Measurements from ENCODE around the gene NTF3.

NTF3 gene
- total RNA-seq = 0 reads per million in 3 donors

- no peaks in the 10 kb centered on the region for H3K9me3 ChIP-seq (ENCODE audit: control insufficient read depth, low read length)
- H3K4me3 ChIP-seq (ENCODE audit: insufficient read depth, low read depth, low read length, poor library complexity, severe bottlenecking) = no peak within 1 kb of the TSS
- peaks cover 14% of the 10 kb centered on the region for H3K27me3 ChIP-seq (replicated peaks; ENCODE audit: control insufficient read depth, insufficient read depth, low read length, poor library complexity, severe bottlenecking)
- H3K27ac ChIP-seq (ENCODE audit: insufficient read depth, low read length, poor library complexity, severe bottlenecking) = no peak within 1 kb of the TSS
- no peaks in the 10 kb centered on the region for H3K36me3 ChIP-seq (ENCODE audit: control insufficient read depth, insufficient read depth, low read length)
- DNase-seq = no peak
- peaks cover 4% of the 10 kb centered on the region for H3K4me1 ChIP-seq (ENCODE audit: control insufficient read depth, insufficient read depth, low read length, poor library complexity, severe bottlenecking)
Measured at GRCh38 chr12:5432011-5432400, at the start of gene NTF3. Gene NTF3 (plus strand): TSS chr12:5432108. CDS start chr12:5432325, 217 bp downstream.

DNA sequence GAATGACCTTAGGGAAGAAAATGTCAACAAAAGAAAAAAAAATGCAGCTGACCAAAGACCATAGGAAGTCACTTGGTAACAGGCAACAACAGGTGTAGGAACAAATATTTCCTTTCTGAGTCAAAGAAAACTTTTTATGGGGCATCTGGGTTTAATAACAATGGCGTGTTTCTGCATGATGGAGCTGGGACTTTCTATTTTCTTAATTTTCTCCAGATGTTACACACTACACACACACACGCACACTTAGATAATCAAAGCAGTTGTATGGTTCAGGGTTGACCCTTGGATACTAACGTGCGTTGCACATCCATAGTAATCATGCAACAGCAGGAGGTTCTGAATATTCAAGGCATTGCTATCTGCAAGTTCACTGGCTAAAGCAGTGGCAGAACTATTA lies 47.9 kb upstream of the NTF3 start:
- H3K4me1 ChIP-seq (ENCODE audit: control insufficient read depth, insufficient read depth, low read length, poor library complexity, severe bottlenecking) = no peaks in the 10 kb centered on the region
- no peaks in the 10 kb centered on the region for H3K36me3 ChIP-seq (ENCODE audit: control insufficient read depth, insufficient read depth, low read length)
- DNase-seq = no peak

GRCh38 chr12:5388581-5389535 lies 43.0 kb upstream of the NTF3 start:
- no peak for DNase-seq
- Histone ChIP-seq H3K4me1 (ENCODE audit: control insufficient read depth, insufficient read depth, low read length, poor library complexity, severe bottlenecking) (no peaks in the 10 kb centered on the region), H3K36me3 (ENCODE audit: control insufficient read depth, insufficient read depth, low read length) (no peaks in the 10 kb centered on the region), H3K9me3 (ENCODE audit: control insufficient read depth, low read length) (no peaks in the 10 kb centered on the region), H3K27me3 (replicated peaks; ENCODE audit: control insufficient read depth, insufficient read depth, low read length, poor library complexity, severe bottlenecking) (no peaks in the 10 kb centered on the region), H3K27ac (ENCODE audit: insufficient read depth, low read length, poor library complexity, severe bottlenecking) (no peak overlapping the region), H3K4me3 (ENCODE audit: insufficient read depth, low read depth, low read length, poor library complexity, severe bottlenecking) (no peak overlapping the region)

More for the DNA sequence above, 47.9 kb upstream of the NTF3 start:
- H3K9me3 ChIP-seq (ENCODE audit: control insufficient read depth, low read length) = no peaks in the 10 kb centered on the region
- H3K27me3 ChIP-seq (replicated peaks; ENCODE audit: control insufficient read depth, insufficient read depth, low read length, poor library complexity, severe bottlenecking) = no peaks in the 10 kb centered on the region
- no peak overlapping the region for H3K27ac ChIP-seq (ENCODE audit: insufficient read depth, low read length, poor library complexity, severe bottlenecking)
- H3K4me3 ChIP-seq (ENCODE audit: insufficient read depth, low read depth, low read length, poor library complexity, severe bottlenecking) = no peak overlapping the region

DNA sequence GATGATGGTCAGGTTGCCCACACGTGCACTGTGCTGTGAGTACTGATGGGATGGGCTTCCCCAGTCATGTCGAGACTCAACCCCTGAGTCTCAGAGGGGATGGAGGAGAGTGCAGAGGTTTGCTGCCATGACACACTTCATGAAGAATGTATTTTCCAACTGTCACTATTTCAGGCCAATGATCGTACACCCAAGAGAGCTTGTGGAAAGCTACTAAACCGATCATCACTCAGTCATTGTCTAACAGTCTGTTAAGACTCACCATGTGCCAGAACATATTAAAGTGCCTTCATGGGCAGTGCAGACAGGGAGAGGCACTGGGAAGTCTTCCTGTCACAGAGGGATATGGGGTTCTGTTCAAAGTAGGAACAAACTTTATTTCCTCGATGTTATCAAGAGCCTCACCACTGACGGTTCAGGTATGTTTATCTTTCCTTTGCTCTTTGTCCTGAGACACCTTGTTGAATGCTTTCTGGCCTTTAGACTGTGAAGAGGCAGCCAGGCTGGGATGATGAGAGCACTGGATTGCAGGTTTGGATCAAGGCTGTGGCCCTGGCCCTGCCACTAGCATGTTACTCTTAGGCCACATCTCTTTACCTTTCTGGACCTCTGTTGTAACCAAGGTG lies 41.6 kb upstream of the NTF3 start:
- Histone ChIP-seq H3K4me1 (ENCODE audit: control insufficient read depth, insufficient read depth, low read length, poor library complexity, severe bottlenecking) (no peaks in the 10 kb centered on the region), H3K9me3 (ENCODE audit: control insufficient read depth, low read length) (no peaks in the 10 kb centered on the region), H3K36me3 (ENCODE audit: control insufficient read depth, insufficient read depth, low read length) (no peaks in the 10 kb centered on the region), H3K27me3 (replicated peaks; ENCODE audit: control insufficient read depth, insufficient read depth, low read length, poor library complexity, severe bottlenecking) (no peaks in the 10 kb centered on the region), H3K4me3 (ENCODE audit: insufficient read depth, low read depth, low read length, poor library complexity, severe bottlenecking) (no peak overlapping the region), H3K27ac (ENCODE audit: insufficient read depth, low read length, poor library complexity, severe bottlenecking) (no peak overlapping the region)
- no peak for DNase-seq

- H3K27me3 ChIP-seq (replicated peaks; ENCODE audit: control insufficient read depth, insufficient read depth, low read length, poor library complexity, severe bottlenecking) = no peaks in the 10 kb centered on the region
- no peak overlapping the region for H3K4me3 ChIP-seq (ENCODE audit: insufficient read depth, low read depth, low read length, poor library complexity, severe bottlenecking)
- DNase-seq = no peak
- no peak overlapping the region for H3K27ac ChIP-seq (ENCODE audit: insufficient read depth, low read length, poor library complexity, severe bottlenecking)
- H3K9me3 ChIP-seq (ENCODE audit: control insufficient read depth, low read length) = no peaks in the 10 kb centered on the region
- H3K4me1 ChIP-seq (ENCODE audit: control insufficient read depth, insufficient read depth, low read length, poor library complexity, severe bottlenecking) = no peaks in the 10 kb centered on the region
- no peaks in the 10 kb centered on the region for H3K36me3 ChIP-seq (ENCODE audit: control insufficient read depth, insufficient read depth, low read length)
Measured at GRCh38 chr12:5391653-5392052, 40.3 kb upstream of the NTF3 start.

- Histone ChIP-seq H3K4me3 (ENCODE audit: insufficient read depth, low read depth, low read length, poor library complexity, severe bottlenecking) (no peak overlapping the region), H3K9me3 (ENCODE audit: control insufficient read depth, low read length) (no peaks in the 10 kb centered on the region), H3K27me3 (replicated peaks; ENCODE audit: control insufficient read depth, insufficient read depth, low read length, poor library complexity, severe bottlenecking) (no peaks in the 10 kb centered on the region), H3K27ac (ENCODE audit: insufficient read depth, low read length, poor library complexity, severe bottlenecking) (no peak overlapping the region), H3K36me3 (ENCODE audit: control insufficient read depth, insufficient read depth, low read length) (no peaks in the 10 kb centered on the region), H3K4me1 (ENCODE audit: control insufficient read depth, insufficient read depth, low read length, poor library complexity, severe bottlenecking) (no peaks in the 10 kb centered on the region)
- DNase-seq = no peak
Measured at GRCh38 chr12:5392961-5393360, 38.9 kb upstream of the NTF3 start.

DNA sequence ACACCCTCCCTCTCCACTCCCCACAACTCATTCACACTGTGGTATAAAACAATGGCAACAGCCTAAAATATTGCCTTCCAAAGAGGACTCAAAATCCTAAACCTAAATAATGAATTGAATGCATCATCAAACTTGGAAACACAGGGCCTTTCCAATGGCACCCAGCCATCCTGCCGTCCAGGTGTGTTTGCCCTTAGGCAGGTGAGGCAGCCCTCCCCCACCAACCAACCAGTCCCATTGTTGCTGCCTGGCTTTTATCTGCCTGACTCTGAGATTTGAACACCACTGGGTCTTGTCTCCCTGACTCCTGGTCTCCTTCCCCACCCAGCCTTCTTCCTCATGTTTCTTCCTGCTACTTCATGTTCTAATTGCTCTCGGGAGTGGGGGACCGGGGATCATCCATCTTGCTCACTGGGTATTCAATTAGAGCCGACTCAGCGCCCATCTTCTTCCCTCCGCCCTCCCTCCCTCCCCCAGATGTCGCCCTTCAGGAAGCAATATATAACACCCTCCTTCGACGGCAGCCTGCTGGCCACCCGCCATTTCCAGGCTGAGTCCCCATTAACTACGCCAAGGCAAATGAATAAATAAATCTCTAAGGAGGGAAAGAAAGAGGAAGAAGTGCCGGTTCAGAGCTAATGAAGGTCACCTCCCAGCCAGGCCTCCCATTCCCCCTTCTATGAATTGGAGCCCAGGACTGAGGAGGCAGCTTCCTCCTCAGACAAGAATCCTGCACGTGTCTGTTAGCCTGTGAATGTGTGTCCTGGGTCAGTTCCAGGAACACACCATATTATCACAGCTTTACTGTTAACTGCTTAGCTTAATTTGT lies 36.3 kb upstream of the NTF3 start:
- no peaks in the 10 kb centered on the region for H3K4me1 ChIP-seq (ENCODE audit: control insufficient read depth, insufficient read depth, low read length, poor library complexity, severe bottlenecking)
- no peaks in the 10 kb centered on the region for H3K27me3 ChIP-seq (replicated peaks; ENCODE audit: control insufficient read depth, insufficient read depth, low read length, poor library complexity, severe bottlenecking)
- no peak for DNase-seq
- no peak overlapping the region for H3K4me3 ChIP-seq (ENCODE audit: insufficient read depth, low read depth, low read length, poor library complexity, severe bottlenecking)
- no peaks in the 10 kb centered on the region for H3K9me3 ChIP-seq (ENCODE audit: control insufficient read depth, low read length)
- H3K36me3 ChIP-seq (ENCODE audit: control insufficient read depth, insufficient read depth, low read length) = no peaks in the 10 kb centered on the region
- no peak overlapping the region for H3K27ac ChIP-seq (ENCODE audit: insufficient read depth, low read length, poor library complexity, severe bottlenecking)

GRCh38 chr12:5396541-5396940 lies 35.4 kb upstream of the NTF3 start:
- Histone ChIP-seq H3K4me3 (ENCODE audit: insufficient read depth, low read depth, low read length, poor library complexity, severe bottlenecking) (no peak overlapping the region), H3K9me3 (ENCODE audit: control insufficient read depth, low read length) (no peaks in the 10 kb centered on the region), H3K27me3 (replicated peaks; ENCODE audit: control insufficient read depth, insufficient read depth, low read length, poor library complexity, severe bottlenecking) (no peaks in the 10 kb centered on the region), H3K4me1 (ENCODE audit: control insufficient read depth, insufficient read depth, low read length, poor library complexity, severe bottlenecking) (no peaks in the 10 kb centered on the region), H3K36me3 (ENCODE audit: control insufficient read depth, insufficient read depth, low read length) (no peaks in the 10 kb centered on the region), H3K27ac (ENCODE audit: insufficient read depth, low read length, poor library complexity, severe bottlenecking) (no peak overlapping the region)
- no peak for DNase-seq

- H3K4me1 ChIP-seq (ENCODE audit: control insufficient read depth, insufficient read depth, low read length, poor library complexity, severe bottlenecking) = no peaks in the 10 kb centered on the region
- no peaks in the 10 kb centered on the region for H3K9me3 ChIP-seq (ENCODE audit: control insufficient read depth, low read length)
- DNase-seq = no peak
- H3K36me3 ChIP-seq (ENCODE audit: control insufficient read depth, insufficient read depth, low read length) = no peaks in the 10 kb centered on the region
- H3K27me3 ChIP-seq (replicated peaks; ENCODE audit: control insufficient read depth, insufficient read depth, low read length, poor library complexity, severe bottlenecking) = no peaks in the 10 kb centered on the region
- no peak overlapping the region for H3K27ac ChIP-seq (ENCODE audit: insufficient read depth, low read length, poor library complexity, severe bottlenecking)
- H3K4me3 ChIP-seq (ENCODE audit: insufficient read depth, low read depth, low read length, poor library complexity, severe bottlenecking) = no peak overlapping the region
Measured at GRCh38 chr12:5399266-5399665, 32.6 kb upstream of the NTF3 start.
